HG03565 (cell line): ENCODE results near the gene MUC2.
"Not testable (repeated sequence)": the region's sequence is repeated elsewhere in the genome, so short reads cannot be mapped to it uniquely, and the experiment has no call there.

Source experiments
- ATAC-seq: cut with Tn5 transposase; IDR thresholded peaks from one replicate; pipeline ENCODE4 v1.9.1; 2021; ENCODE audit warnings: mild to moderate bottlenecking, moderate library complexity; ENCODE audit not compliant: unreplicated experiment

Gene MUC2

GRCh38 chr11:1102996-1103395 is 28.3 kb downstream of the MUC2 start:
- no peak for ATAC-seq

GRCh38 chr11:1103401-1104360 is 29.0 kb downstream of the MUC2 start:
- no peak for ATAC-seq

- ATAC-seq, result no peak
Observed at GRCh38 chr11:1104411-1105182, 29.9 kb downstream of the MUC2 start.

- ATAC-seq, result no peak
Observed at GRCh38 chr11:1105183-1105565, 30.5 kb downstream of the MUC2 start.

- no peak for ATAC-seq
Observed at GRCh38 chr11:1106387-1106786, 31.7 kb downstream of the MUC2 start.

- ATAC-seq, result no peak
Observed at GRCh38 chr11:1107316-1108245, 32.9 kb downstream of the MUC2 start.

- no peak for ATAC-seq
Observed at GRCh38 chr11:1108246-1108900, 33.7 kb downstream of the MUC2 start.

GRCh38 chr11:1109101-1109917 is 34.6 kb downstream of the MUC2 start:
- ATAC-seq, result no peak

- ATAC-seq, result no peak
Observed at GRCh38 chr11:1109918-1110705, 35.4 kb downstream of the MUC2 start.

GRCh38 chr11:1111545-1112212 is 37.0 kb downstream of the MUC2 start:
- no peak for ATAC-seq

GRCh38 chr11:1112351-1113191 is 37.9 kb downstream of the MUC2 start:
- no peak for ATAC-seq

GRCh38 chr11:1113405-1114201 is 38.9 kb downstream of the MUC2 start:
- ATAC-seq, result no peak

GRCh38 chr11:1115292-1115691 is 40.6 kb downstream of the MUC2 start:
- ATAC-seq, result not testable (repeated sequence)

- ATAC-seq, result no peak
Observed at GRCh38 chr11:1116104-1116503, 41.4 kb downstream of the MUC2 start.

- ATAC-seq, result no peak
Observed at GRCh38 chr11:1116666-1117390, 42.2 kb downstream of the MUC2 start.

- no peak for ATAC-seq
Observed at GRCh38 chr11:1117992-1118391, 43.3 kb downstream of the MUC2 start.
